ENCODE data around the gene ELAVL3. TPM values are rescaled to one million over a fixed set of nuclear protein-coding genes. Genes with fewer than 3 reads are reported as not detected.

ELAVL3 gene
- total RNA-seq, 1 experiment from 2014 or later, result 1.4 TPM

DNA sequence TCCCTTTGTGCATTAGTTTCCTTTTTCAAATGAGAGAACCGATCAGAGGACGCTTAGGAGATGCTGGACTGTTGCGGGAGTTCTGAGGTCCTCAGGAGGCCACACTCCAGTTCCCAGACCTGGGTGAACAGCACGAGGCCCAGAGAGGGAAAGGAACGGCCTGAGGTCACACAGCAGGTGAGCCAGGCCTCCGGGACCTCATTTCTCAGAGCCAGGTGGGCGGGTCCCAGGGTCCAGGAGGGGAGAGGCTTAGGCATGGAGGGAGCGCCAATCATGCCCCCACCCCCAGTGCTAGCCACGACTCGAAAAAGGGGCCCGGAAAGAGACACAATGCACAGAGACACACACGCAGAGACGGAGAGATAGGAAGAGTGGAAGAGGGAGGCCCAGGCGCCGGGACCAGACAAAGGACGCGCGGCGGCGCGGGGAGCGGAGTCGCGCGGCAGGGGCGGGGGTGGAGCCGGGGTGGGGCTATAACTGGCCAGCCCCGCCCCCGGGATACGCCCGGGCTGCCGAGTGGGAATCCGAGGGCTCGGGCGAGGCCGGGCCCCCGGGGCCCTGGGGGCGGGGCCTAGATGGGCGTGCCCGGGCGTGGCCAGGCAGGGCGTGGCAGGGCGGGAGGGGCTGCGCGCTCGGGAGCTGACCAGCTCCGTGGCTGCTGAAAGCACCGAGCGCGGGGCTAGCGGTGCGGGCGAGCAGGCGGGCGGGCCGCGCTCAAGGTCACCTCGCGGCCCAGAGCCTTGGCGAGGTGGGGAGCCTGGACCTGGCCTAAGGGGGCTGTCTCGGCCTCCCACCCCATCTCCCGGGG lies 1.6 kb downstream of the ELAVL3 start (continued):
- TF ChIP-seq, protein P1, sequence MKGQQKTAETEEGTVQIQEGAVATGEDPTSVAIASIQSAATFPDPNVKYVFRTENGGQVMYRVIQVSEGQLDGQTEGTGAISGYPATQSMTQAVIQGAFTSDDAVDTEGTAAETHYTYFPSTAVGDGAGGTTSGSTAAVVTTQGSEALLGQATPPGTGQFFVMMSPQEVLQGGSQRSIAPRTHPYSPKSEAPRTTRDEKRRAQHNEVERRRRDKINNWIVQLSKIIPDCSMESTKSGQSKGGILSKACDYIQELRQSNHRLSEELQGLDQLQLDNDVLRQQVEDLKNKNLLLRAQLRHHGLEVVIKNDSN (CRISPR knock-in tag; IDR thresholded peaks at IDR 0.05), result no peak
- TF ChIP-seq, protein P2, sequence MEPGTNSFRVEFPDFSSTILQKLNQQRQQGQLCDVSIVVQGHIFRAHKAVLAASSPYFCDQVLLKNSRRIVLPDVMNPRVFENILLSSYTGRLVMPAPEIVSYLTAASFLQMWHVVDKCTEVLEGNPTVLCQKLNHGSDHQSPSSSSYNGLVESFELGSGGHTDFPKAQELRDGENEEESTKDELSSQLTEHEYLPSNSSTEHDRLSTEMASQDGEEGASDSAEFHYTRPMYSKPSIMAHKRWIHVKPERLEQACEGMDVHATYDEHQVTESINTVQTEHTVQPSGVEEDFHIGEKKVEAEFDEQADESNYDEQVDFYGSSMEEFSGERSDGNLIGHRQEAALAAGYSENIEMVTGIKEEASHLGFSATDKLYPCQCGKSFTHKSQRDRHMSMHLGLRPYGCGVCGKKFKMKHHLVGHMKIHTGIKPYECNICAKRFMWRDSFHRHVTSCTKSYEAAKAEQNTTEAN (CRISPR knock-in tag; IDR thresholded peaks at IDR 0.05), result peak; percentile 49; the same call in 1 of the 2 replicates
- TF ChIP-seq, protein P3, sequence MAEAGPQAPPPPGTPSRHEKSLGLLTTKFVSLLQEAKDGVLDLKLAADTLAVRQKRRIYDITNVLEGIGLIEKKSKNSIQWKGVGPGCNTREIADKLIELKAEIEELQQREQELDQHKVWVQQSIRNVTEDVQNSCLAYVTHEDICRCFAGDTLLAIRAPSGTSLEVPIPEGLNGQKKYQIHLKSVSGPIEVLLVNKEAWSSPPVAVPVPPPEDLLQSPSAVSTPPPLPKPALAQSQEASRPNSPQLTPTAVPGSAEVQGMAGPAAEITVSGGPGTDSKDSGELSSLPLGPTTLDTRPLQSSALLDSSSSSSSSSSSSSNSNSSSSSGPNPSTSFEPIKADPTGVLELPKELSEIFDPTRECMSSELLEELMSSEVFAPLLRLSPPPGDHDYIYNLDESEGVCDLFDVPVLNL (CRISPR knock-in tag; IDR thresholded peaks at IDR 0.05; ENCODE audit: borderline replicate concordance, low read depth), result 0 out of 2 replicates have a peak, but pooled peaks have one; percentile 45
- TF ChIP-seq, protein P4, sequence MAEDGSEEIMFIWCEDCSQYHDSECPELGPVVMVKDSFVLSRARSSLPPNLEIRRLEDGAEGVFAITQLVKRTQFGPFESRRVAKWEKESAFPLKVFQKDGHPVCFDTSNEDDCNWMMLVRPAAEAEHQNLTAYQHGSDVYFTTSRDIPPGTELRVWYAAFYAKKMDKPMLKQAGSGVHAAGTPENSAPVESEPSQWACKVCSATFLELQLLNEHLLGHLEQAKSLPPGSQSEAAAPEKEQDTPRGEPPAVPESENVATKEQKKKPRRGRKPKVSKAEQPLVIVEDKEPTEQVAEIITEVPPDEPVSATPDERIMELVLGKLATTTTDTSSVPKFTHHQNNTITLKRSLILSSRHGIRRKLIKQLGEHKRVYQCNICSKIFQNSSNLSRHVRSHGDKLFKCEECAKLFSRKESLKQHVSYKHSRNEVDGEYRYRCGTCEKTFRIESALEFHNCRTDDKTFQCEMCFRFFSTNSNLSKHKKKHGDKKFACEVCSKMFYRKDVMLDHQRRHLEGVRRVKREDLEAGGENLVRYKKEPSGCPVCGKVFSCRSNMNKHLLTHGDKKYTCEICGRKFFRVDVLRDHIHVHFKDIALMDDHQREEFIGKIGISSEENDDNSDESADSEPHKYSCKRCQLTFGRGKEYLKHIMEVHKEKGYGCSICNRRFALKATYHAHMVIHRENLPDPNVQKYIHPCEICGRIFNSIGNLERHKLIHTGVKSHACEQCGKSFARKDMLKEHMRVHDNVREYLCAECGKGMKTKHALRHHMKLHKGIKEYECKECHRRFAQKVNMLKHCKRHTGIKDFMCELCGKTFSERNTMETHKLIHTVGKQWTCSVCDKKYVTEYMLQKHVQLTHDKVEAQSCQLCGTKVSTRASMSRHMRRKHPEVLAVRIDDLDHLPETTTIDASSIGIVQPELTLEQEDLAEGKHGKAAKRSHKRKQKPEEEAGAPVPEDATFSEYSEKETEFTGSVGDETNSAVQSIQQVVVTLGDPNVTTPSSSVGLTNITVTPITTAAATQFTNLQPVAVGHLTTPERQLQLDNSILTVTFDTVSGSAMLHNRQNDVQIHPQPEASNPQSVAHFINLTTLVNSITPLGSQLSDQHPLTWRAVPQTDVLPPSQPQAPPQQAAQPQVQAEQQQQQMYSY (CRISPR knock-in tag; IDR thresholded peaks at IDR 0.05), result no peak
- TF ChIP-seq ZNF232 (CRISPR knock-in tag; IDR thresholded peaks at IDR 0.05) (no peak), TEAD4 (CRISPR knock-in tag; IDR thresholded peaks at IDR 0.05) (no peak), SP1 (CRISPR knock-in tag; conservative IDR thresholded peaks at IDR 0.05) (peak; percentile 94), NFE2L1 (CRISPR knock-in tag; IDR thresholded peaks at IDR 0.05) (no peak), OVOL2 (CRISPR knock-in tag; IDR thresholded peaks at IDR 0.05; ENCODE audit: borderline replicate concordance) (no peak), GTF2I (CRISPR knock-in tag; conservative IDR thresholded peaks at IDR 0.05) (peak; percentile 74), TP53 (CRISPR knock-in tag; IDR thresholded peaks at IDR 0.05) (no peak), ETV6 (CRISPR knock-in tag; IDR thresholded peaks at IDR 0.05) (0 out of 2 replicates have a peak, but pooled peaks have one; percentile 23), NFYB (CRISPR knock-in tag; conservative IDR thresholded peaks at IDR 0.05; ENCODE audit: low read depth) (0 out of 2 replicates have a peak, but pooled peaks have one; percentile 18), ESRRA (CRISPR knock-in tag; IDR thresholded peaks at IDR 0.05; ENCODE audit: borderline replicate concordance) (peak; percentile 91), ZNF263 (CRISPR knock-in tag; IDR thresholded peaks at IDR 0.05; ENCODE audit: low read depth) (no peak)
- TF ChIP-seq, protein P5, sequence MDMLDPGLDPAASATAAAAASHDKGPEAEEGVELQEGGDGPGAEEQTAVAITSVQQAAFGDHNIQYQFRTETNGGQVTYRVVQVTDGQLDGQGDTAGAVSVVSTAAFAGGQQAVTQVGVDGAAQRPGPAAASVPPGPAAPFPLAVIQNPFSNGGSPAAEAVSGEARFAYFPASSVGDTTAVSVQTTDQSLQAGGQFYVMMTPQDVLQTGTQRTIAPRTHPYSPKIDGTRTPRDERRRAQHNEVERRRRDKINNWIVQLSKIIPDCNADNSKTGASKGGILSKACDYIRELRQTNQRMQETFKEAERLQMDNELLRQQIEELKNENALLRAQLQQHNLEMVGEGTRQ (CRISPR knock-in tag; IDR thresholded peaks at IDR 0.05), result peak; percentile 32; the same call in 1 of the 2 replicates
- TF ChIP-seq, protein P6, sequence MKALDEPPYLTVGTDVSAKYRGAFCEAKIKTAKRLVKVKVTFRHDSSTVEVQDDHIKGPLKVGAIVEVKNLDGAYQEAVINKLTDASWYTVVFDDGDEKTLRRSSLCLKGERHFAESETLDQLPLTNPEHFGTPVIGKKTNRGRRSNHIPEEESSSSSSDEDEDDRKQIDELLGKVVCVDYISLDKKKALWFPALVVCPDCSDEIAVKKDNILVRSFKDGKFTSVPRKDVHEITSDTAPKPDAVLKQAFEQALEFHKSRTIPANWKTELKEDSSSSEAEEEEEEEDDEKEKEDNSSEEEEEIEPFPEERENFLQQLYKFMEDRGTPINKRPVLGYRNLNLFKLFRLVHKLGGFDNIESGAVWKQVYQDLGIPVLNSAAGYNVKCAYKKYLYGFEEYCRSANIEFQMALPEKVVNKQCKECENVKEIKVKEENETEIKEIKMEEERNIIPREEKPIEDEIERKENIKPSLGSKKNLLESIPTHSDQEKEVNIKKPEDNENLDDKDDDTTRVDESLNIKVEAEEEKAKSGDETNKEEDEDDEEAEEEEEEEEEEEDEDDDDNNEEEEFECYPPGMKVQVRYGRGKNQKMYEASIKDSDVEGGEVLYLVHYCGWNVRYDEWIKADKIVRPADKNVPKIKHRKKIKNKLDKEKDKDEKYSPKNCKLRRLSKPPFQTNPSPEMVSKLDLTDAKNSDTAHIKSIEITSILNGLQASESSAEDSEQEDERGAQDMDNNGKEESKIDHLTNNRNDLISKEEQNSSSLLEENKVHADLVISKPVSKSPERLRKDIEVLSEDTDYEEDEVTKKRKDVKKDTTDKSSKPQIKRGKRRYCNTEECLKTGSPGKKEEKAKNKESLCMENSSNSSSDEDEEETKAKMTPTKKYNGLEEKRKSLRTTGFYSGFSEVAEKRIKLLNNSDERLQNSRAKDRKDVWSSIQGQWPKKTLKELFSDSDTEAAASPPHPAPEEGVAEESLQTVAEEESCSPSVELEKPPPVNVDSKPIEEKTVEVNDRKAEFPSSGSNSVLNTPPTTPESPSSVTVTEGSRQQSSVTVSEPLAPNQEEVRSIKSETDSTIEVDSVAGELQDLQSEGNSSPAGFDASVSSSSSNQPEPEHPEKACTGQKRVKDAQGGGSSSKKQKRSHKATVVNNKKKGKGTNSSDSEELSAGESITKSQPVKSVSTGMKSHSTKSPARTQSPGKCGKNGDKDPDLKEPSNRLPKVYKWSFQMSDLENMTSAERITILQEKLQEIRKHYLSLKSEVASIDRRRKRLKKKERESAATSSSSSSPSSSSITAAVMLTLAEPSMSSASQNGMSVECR (CRISPR knock-in tag; IDR thresholded peaks at IDR 0.05; ENCODE audit: borderline replicate concordance), result no peak
- TF ChIP-seq, protein P7, sequence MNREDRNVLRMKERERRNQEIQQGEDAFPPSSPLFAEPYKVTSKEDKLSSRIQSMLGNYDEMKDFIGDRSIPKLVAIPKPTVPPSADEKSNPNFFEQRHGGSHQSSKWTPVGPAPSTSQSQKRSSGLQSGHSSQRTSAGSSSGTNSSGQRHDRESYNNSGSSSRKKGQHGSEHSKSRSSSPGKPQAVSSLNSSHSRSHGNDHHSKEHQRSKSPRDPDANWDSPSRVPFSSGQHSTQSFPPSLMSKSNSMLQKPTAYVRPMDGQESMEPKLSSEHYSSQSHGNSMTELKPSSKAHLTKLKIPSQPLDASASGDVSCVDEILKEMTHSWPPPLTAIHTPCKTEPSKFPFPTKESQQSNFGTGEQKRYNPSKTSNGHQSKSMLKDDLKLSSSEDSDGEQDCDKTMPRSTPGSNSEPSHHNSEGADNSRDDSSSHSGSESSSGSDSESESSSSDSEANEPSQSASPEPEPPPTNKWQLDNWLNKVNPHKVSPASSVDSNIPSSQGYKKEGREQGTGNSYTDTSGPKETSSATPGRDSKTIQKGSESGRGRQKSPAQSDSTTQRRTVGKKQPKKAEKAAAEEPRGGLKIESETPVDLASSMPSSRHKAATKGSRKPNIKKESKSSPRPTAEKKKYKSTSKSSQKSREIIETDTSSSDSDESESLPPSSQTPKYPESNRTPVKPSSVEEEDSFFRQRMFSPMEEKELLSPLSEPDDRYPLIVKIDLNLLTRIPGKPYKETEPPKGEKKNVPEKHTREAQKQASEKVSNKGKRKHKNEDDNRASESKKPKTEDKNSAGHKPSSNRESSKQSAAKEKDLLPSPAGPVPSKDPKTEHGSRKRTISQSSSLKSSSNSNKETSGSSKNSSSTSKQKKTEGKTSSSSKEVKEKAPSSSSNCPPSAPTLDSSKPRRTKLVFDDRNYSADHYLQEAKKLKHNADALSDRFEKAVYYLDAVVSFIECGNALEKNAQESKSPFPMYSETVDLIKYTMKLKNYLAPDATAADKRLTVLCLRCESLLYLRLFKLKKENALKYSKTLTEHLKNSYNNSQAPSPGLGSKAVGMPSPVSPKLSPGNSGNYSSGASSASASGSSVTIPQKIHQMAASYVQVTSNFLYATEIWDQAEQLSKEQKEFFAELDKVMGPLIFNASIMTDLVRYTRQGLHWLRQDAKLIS (CRISPR knock-in tag; IDR thresholded peaks at IDR 0.05; ENCODE audit: borderline replicate concordance), result no peak
- TF ChIP-seq, protein P8, sequence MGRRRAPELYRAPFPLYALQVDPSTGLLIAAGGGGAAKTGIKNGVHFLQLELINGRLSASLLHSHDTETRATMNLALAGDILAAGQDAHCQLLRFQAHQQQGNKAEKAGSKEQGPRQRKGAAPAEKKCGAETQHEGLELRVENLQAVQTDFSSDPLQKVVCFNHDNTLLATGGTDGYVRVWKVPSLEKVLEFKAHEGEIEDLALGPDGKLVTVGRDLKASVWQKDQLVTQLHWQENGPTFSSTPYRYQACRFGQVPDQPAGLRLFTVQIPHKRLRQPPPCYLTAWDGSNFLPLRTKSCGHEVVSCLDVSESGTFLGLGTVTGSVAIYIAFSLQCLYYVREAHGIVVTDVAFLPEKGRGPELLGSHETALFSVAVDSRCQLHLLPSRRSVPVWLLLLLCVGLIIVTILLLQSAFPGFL (CRISPR knock-in tag; IDR thresholded peaks at IDR 0.05; ENCODE audit: borderline replicate concordance), result no peak

Measured in WTC11 (cell line).